Muscle layer of duodenum (tissue), 2 donors: ENCODE results near the gene CCDC198.

ENCODE experiments used
- H3K27ac ChIP-seq: one replicate; pipeline ENCODE4 v1.7.0; 2013; ENCODE audit warnings: mild to moderate bottlenecking, low read length
- H3K27me3 ChIP-seq: one replicate; pipeline ENCODE4 v1.7.0; 2013; ENCODE audit warnings: low read depth, mild to moderate bottlenecking, control low read depth, low read length
- H3K36me3 ChIP-seq, 2 donors: one replicate each; pipeline ENCODE4 v1.7.0; 2013; ENCODE audit warnings: low read length in 2 of 2, control low read depth in 1 of 2, mild to moderate bottlenecking in 1 of 2; ENCODE audit not compliant: insufficient read depth in 2 of 2, control insufficient read depth in 1 of 2
- H3K4me1 ChIP-seq, 2 donors: one replicate each; pipeline ENCODE4 v1.7.0; 2013; ENCODE audit warnings: low read length in 2 of 2, mild to moderate bottlenecking in 2 of 2, control low read depth in 1 of 2, moderate library complexity in 1 of 2; ENCODE audit not compliant: insufficient read depth in 2 of 2, control insufficient read depth in 1 of 2
- H3K4me3 ChIP-seq, 2 donors: one replicate each; pipeline ENCODE4 v1.7.0; 2013; ENCODE audit warnings: low read length in 2 of 2, low read depth in 1 of 2, mild to moderate bottlenecking in 1 of 2
- H3K9me3 ChIP-seq, 2 donors: one replicate each; pipeline ENCODE4 v1.7.0; 2013; ENCODE audit warnings: low read length in 2 of 2, control low read depth in 1 of 2, mild to moderate bottlenecking in 1 of 2; ENCODE audit not compliant: control insufficient read depth in 1 of 2
- donor health status: healthy.

CCDC198 gene, protein sequence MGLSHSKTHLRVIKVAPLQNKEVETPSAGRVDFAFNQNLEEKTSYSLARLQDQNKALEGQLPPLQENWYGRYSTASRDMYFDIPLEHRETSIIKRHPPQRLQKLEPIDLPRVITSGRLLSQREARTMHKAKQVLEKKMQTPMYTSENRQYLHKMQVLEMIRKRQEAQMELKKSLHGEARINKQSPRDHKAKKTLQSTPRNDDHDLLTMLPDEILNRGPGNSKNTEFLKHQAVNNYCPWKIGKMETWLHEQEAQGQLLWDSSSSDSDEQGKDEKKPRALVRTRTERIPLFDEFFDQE

DNA sequence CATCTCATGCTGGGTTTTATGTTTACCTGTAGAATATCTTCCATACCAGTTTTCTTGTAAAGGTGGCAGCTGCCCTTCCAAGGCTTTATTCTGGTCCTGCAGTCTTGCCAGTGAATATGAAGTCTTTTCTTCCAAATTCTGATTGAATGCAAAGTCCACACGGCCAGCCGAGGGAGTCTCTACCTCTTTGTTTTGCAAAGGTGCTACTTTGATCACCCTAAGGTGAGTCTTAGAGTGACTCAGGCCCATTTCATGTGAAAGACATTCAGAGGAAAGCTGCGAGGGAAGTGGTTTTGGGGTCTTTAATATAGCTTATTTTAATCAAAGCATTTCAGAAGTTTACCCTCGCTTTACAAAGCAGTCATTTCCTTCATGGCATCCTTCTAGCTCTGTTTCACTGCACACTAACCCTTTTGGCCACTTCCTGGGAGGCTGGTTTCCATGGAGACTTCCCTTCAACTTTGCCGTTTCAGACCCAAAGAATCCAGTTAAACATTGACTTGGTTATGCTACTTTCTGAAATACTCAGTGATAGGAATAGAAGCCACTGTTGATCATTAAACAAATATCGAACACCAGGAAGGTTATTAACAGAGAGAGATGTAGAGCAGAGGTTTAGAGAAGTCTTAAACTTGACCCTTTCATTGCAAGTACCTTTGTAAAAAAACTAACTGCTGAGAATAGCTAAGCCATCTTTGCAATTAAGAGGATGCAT, at the start of gene CCDC198:
TSS of gene CCDC198 (minus strand) at position 391 of the 715 bp plus-strand sequence. CDS start at position 249, 142 bp downstream.
- H3K4me3 ChIP-seq = no peak within 1 kb of the TSS
- no peaks in the 10 kb centered on the region for H3K9me3 ChIP-seq
- H3K4me1 ChIP-seq = no peaks in the 10 kb centered on the region
- no peaks in the 10 kb centered on the region for H3K27me3 ChIP-seq
- H3K36me3 ChIP-seq = no peaks in the 10 kb centered on the region
- H3K27ac ChIP-seq = no peak within 1 kb of the TSS

DNA sequence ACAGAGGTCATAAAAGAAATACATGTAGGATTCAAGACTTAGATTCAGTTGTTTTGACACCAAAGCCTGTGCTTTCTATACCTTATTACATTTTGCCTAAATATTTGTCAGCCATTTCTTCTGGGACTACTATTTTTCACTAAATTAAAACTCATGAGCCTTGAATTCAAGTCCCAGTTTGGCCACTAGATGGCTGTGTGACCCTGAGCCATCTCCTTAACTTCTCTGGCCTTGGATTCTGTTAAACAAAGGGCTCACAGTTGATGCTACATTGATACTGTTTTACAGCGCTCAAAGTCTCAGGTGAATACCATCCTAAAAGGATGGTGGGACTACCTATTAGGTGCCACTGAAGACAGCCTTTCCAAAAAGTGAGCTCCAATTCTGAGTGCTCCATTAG, 39.6 kb upstream of the CCDC198 start:
- no peak overlapping the region for H3K27ac ChIP-seq
- H3K9me3 ChIP-seq = no peaks in the 10 kb centered on the region
- no peaks in the 10 kb centered on the region for H3K36me3 ChIP-seq
- no peaks in the 10 kb centered on the region for H3K27me3 ChIP-seq
- no peaks in the 10 kb centered on the region for H3K4me1 ChIP-seq
- no peak overlapping the region for H3K4me3 ChIP-seq

DNA sequence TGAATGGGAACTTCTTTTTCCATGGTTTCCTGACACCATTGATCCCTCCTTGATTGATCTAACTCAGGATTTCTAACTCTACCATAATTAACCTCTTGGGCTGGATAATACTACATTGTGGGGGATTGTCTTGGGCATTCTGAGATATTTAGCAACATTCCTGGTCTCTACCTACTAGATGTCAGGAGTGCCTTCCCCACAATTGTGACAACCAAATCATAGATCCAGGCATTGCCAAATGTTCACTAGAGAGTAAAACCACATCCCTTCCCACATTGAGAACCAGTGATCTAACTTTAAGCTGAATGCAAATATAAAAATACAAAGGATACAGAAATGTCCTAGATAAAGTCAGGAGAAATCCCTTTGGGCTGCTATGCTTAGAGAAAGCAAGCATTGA, 36.9 kb upstream of the CCDC198 start:
- no peaks in the 10 kb centered on the region for H3K9me3 ChIP-seq
- no peak overlapping the region for H3K27ac ChIP-seq
- H3K4me3 ChIP-seq = no peak overlapping the region
- H3K36me3 ChIP-seq = no peaks in the 10 kb centered on the region
- no peaks in the 10 kb centered on the region for H3K4me1 ChIP-seq
- H3K27me3 ChIP-seq = no peaks in the 10 kb centered on the region

DNA sequence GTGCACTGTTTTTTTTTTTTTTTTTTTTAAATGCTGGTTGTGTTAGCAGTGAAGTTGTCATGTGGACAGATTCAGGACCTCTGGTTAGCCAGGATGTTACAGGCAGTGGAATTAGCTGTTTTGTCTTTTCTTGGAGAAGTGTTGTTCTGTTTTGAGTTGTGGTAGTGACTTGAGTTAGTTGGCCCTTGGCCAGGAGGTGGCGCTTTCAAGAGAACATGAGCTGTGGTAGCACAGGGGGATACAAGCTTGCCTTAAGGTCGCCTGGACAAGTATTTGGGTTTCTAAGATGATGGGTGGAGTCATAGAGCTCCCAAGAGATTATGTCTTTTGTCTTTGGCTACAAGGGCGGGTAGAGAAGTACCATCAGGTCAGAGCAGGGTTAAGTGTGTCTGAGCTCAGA, 33.3 kb upstream of the CCDC198 start:
- H3K36me3 ChIP-seq = no peaks in the 10 kb centered on the region
- no peaks in the 10 kb centered on the region for H3K4me1 ChIP-seq
- peaks cover 0 to 12% of the 10 kb centered on the region in 2 donors for H3K9me3 ChIP-seq
- H3K27ac ChIP-seq = no peak overlapping the region
- no peaks in the 10 kb centered on the region for H3K27me3 ChIP-seq
- no peak overlapping the region for H3K4me3 ChIP-seq

GRCh38 chr14:57519043-57519442, 25.4 kb upstream of the CCDC198 start:
- Histone ChIP-seq H3K27me3 (no peaks in the 10 kb centered on the region), H3K4me3 (no peak overlapping the region), H3K4me1 (no peaks in the 10 kb centered on the region), H3K27ac (no peak overlapping the region), H3K36me3 (no peaks in the 10 kb centered on the region), H3K9me3 (peaks cover 0 to 13% of the 10 kb centered on the region in 2 donors)

DNA sequence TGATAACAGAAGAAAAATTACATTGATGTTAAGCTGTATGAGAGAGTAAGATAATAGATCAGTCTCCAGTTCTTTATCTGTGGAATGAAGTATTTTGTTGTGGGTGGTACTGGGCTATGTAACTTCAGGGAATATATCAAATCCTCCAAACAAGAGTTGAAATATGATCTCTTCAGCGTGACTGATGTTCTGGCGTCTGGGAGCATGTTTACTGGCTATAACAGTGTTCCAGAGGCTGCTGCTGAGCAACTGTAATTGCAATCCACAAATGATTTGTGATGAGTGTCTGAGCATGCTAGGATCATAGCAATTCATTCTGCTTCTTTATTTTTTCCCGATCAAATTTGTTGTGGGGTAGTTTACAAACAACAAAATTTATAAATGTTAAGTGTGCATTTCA, 18.6 kb upstream of the CCDC198 start:
- no peaks in the 10 kb centered on the region for H3K27me3 ChIP-seq
- no peak overlapping the region for H3K27ac ChIP-seq
- H3K4me3 ChIP-seq = no peak overlapping the region
- no peaks in the 10 kb centered on the region for H3K4me1 ChIP-seq
- peaks cover 0 to 8% of the 10 kb centered on the region in 2 donors for H3K9me3 ChIP-seq
- no peaks in the 10 kb centered on the region for H3K36me3 ChIP-seq

DNA sequence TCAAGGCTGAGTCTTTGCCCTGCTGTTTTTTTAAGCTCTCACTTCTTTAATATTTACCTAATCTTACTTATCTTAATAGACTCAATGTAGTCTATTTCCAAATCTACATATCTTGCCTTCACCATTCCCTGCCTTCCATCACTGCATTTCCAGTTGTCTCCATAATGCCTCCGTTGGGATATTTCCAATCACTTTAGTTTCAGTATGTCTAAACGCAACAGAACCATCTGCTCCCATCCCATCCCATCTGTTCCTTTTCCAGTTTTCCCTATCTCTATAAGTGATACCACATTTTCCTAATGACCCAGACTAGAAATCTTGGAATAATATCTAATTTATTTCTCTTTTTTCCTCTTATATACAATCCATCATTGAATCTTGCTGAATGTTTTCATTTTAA, 15.1 kb upstream of the CCDC198 start:
- no peak overlapping the region for H3K27ac ChIP-seq
- H3K9me3 ChIP-seq = peaks cover 0 to 3% of the 10 kb centered on the region in 2 donors
- no peaks in the 10 kb centered on the region for H3K27me3 ChIP-seq
- no peaks in the 10 kb centered on the region for H3K4me1 ChIP-seq
- no peak overlapping the region for H3K4me3 ChIP-seq
- H3K36me3 ChIP-seq = no peaks in the 10 kb centered on the region

GRCh38 chr14:57502586-57503254, 9.1 kb upstream of the CCDC198 start:
- H3K27ac ChIP-seq = no peak overlapping the region

GRCh38 chr14:57501039-57501557, 7.4 kb upstream of the CCDC198 start:
- H3K27ac ChIP-seq = no peak overlapping the region
- no peaks in the 10 kb centered on the region for H3K4me1 ChIP-seq
- no peaks in the 10 kb centered on the region for H3K9me3 ChIP-seq
- H3K27me3 ChIP-seq = no peaks in the 10 kb centered on the region
- no peak overlapping the region for H3K4me3 ChIP-seq
- no peaks in the 10 kb centered on the region for H3K36me3 ChIP-seq

More at GRCh38 chr14:57502586-57503254, 9.1 kb upstream of the CCDC198 start:
- no peaks in the 10 kb centered on the region for H3K27me3 ChIP-seq
- H3K36me3 ChIP-seq = no peaks in the 10 kb centered on the region
- no peaks in the 10 kb centered on the region for H3K9me3 ChIP-seq
- no peak overlapping the region for H3K4me3 ChIP-seq
- no peaks in the 10 kb centered on the region for H3K4me1 ChIP-seq

DNA sequence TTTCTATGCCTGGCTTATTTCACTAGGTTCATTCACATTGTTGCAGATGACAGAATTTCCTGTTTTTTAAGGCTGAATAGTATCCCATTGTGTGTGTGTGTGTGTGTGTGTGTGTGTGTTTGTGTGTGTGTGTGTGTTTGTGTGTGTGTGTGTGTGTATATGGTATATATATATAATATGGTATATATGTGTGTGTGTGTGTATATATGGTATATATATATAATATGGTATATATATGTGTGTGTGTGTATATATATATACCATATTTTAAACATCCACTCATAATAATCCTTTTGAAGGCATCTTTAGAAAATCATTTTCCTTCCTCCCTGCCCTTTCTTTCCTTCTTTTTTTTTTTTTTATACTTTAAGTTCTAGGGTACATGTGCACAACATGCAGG, 5.0 kb upstream of the CCDC198 start:
- no peaks in the 10 kb centered on the region for H3K36me3 ChIP-seq
- no peaks in the 10 kb centered on the region for H3K9me3 ChIP-seq
- no peak overlapping the region for H3K4me3 ChIP-seq
- H3K27me3 ChIP-seq = no peaks in the 10 kb centered on the region
- no peak overlapping the region for H3K27ac ChIP-seq
- H3K4me1 ChIP-seq = no peaks in the 10 kb centered on the region

DNA sequence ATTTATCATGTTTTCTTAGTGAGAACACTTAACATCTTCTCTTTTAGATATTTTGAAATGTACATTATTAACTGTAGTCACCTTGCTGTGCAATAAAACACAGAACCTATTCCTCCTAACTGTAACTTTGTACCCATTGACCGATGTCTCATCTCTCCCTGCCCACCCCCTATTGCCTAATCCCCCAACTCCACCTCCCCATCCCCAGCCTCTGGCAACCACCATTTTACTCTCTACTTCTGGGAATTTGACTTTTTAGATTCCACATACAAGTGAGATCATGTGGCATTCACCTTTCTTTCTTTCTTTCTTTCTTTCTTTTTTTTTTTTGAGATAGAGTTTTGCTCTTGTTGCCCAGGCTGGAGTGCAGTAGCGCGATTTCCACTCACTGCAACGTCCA, 4.4 kb upstream of the CCDC198 start:
- no peak overlapping the region for H3K4me3 ChIP-seq
- no peaks in the 10 kb centered on the region for H3K36me3 ChIP-seq
- no peaks in the 10 kb centered on the region for H3K9me3 ChIP-seq
- no peaks in the 10 kb centered on the region for H3K27me3 ChIP-seq
- H3K27ac ChIP-seq = no peak overlapping the region
- no peaks in the 10 kb centered on the region for H3K4me1 ChIP-seq
